Endothelial cell of umbilical vein (primary cell): ENCODE measurements around the gene HBQ1. TPM values are rescaled to one million over a fixed set of nuclear protein-coding genes. Genes with fewer than 3 reads are reported as not detected.
"Not testable (repeated sequence)": the region's sequence is repeated elsewhere in the genome, so short reads cannot be mapped to it uniquely, and the experiment has no call there.

Experiments
- BruUV-seq: library from RNA; stranded (reverse); fragments of 400-500 nt; replicated peaks from 2 replicates; lab custom pipeline; 2021; lab: Mats Ljungman, UMichigan
- CTCF ChIA-PET: fragments of 300-600, 350-600 bp; sonication (Branson Sonifier 250); formaldehyde crosslinking; loops from one replicate; lab custom pipeline; 2021; ENCODE audit warnings: antibody characterized with exemption, inconsistent platforms; lab: Charles Lee
- POLR2A ChIA-PET: fragments of 300-600, 350-600 bp; sonication (Branson Sonifier 250); formaldehyde crosslinking; loops from one replicate; lab custom pipeline; 2021; ENCODE audit warnings: antibody characterized with exemption, inconsistent platforms; lab: Charles Lee
- DNase-seq: peaks from one replicate; pipeline ENCODE4 v3.0.0-alpha.2; 2011; ENCODE audit warnings: low read depth, low spot score
- FAIRE-seq: peaks from 2 replicates; lab custom pipeline; 2011; peaks lifted over from hg19 to GRCh38; lab: Jason Lieb, UNC
- H2AFZ ChIP-seq: 2 replicates; pipeline ENCODE4 v1.6.0; 2012; ENCODE audit warnings: low read depth, low read length, control low read depth, inconsistent platforms
- H3K27ac ChIP-seq: 2 replicates; pipeline ENCODE4 v1.5.1; 2011; ENCODE audit warnings: low read depth, mild to moderate bottlenecking, control low read depth, low read length, moderate library complexity; ENCODE audit not compliant: insufficient read depth
- H3K27me3 ChIP-seq, 2 experiments: 2 replicates each; pipeline versions ENCODE4 v1.6.0 to v1.6.1; 2011; ENCODE audit warnings: low read length in 2 of 2, mixed read lengths in 1 of 2; ENCODE audit not compliant: control insufficient read depth in 2 of 2, insufficient read depth in 2 of 2
- H3K36me3 ChIP-seq, 2 experiments: 2 replicates in 1 of 2; 3 replicates in 1 of 2; pipeline ENCODE4 v1.5.1; 2011; ENCODE audit warnings: low read length in 2 of 2, mild to moderate bottlenecking in 1 of 2, moderate library complexity in 1 of 2; ENCODE audit not compliant: control insufficient read depth in 2 of 2, insufficient read depth in 2 of 2; ENCODE audit errors: extremely low read depth in 1 of 2
- H3K4me1 ChIP-seq: 3 replicates; pipeline ENCODE4 v1.5.1; 2011; ENCODE audit warnings: mild to moderate bottlenecking, low read length; ENCODE audit not compliant: control insufficient read depth, insufficient read depth; ENCODE audit errors: extremely low read depth
- H3K4me2 ChIP-seq: 2 replicates; pipeline ENCODE4 v1.6.1; 2011; ENCODE audit warnings: low read length, control low read depth, mixed read lengths; ENCODE audit not compliant: insufficient read depth
- H3K4me3 ChIP-seq, 3 experiments: fragments of 200-600 bp in 1 of 3; sonication (generic), shearing (Covaris generic) in 1 of 3; replicated peaks in 1 of 3; 2 replicates each; pipeline ENCODE4 v1.5.1; 2011 to 2016; ENCODE audit warnings: control low read depth in 3 of 3, low read length in 3 of 3, mild to moderate bottlenecking in 2 of 3, inconsistent platforms in 1 of 3, low read depth in 1 of 3, moderate library complexity in 1 of 3; ENCODE audit not compliant: insufficient read depth in 1 of 3
- H3K79me2 ChIP-seq: 2 replicates; pipeline ENCODE4 v1.6.0; 2012; ENCODE audit warnings: low read length, inconsistent platforms; ENCODE audit not compliant: control insufficient read depth, insufficient read depth
- H3K9ac ChIP-seq: replicated peaks from 2 replicates; pipeline ENCODE3; 2011; ENCODE audit warnings: low read length, control low read depth; ENCODE audit not compliant: insufficient read depth; ENCODE audit errors: extremely low read depth
- H3K9me1 ChIP-seq: replicated peaks from 3 replicates; pipeline ENCODE4 v1.6.0; 2011; ENCODE audit warnings: mild to moderate bottlenecking, low read length; ENCODE audit not compliant: control insufficient read depth, insufficient read depth; ENCODE audit errors: extremely low read depth
- H3K9me3 ChIP-seq: replicated peaks from 2 replicates; pipeline ENCODE4 v1.5.1; 2012; ENCODE audit warnings: low read length, inconsistent platforms; ENCODE audit not compliant: control insufficient read depth, insufficient read depth
- H4K20me1 ChIP-seq: replicated peaks from 2 replicates; pipeline ENCODE3; 2011; ENCODE audit warnings: mild to moderate bottlenecking, low read length; ENCODE audit not compliant: control insufficient read depth, insufficient read depth; ENCODE audit errors: extremely low read depth
- EZH2 ChIP-seq: IDR thresholded peaks from 2 replicates; pipeline ENCODE4 v1.6.1; 2012; ENCODE audit warnings: borderline replicate concordance, low read depth, mild to moderate bottlenecking, moderate library complexity, low read length, inconsistent platforms; ENCODE audit not compliant: severe bottlenecking
- FOS ChIP-seq: IDR thresholded peaks from 2 replicates; pipeline ENCODE4 v1.6.1; 2011; ENCODE audit warnings: mild to moderate bottlenecking, low read length, moderate library complexity, borderline replicate concordance; ENCODE audit not compliant: insufficient read depth
- GATA2 ChIP-seq: IDR thresholded peaks from 2 replicates; pipeline ENCODE4 v1.7.0; 2011; ENCODE audit warnings: low read depth, mild to moderate bottlenecking, moderate library complexity, mixed read lengths, low read length; ENCODE audit not compliant: insufficient read length, insufficient read depth
- MAX ChIP-seq: IDR thresholded peaks from 2 replicates; pipeline ENCODE4 v1.6.1; 2011; ENCODE audit not compliant: insufficient read depth, insufficient read length
- MYC ChIP-seq: IDR thresholded peaks from one replicate; pipeline ENCODE4 v1.6.1; 2011; ENCODE audit warnings: mild to moderate bottlenecking, low read depth, low read length
- POLR2A ChIP-seq: IDR thresholded peaks from 2 replicates; pipeline ENCODE4 v1.6.1; 2012; ENCODE audit warnings: low read depth, mild to moderate bottlenecking, control low read depth, low read length
- POLR2AphosphoS5 ChIP-seq: IDR thresholded peaks from 2 replicates; pipeline ENCODE4 v1.6.1; 2012; ENCODE audit warnings: low read depth, mild to moderate bottlenecking, control low read depth, low read length, moderate library complexity; ENCODE audit not compliant: insufficient read depth
- dilution Hi-C: fragments of 300-500 bp; cut with MboI; formaldehyde crosslinking; loops from one replicate; pipeline ENCODE4 v1.15.0; 2019; ENCODE audit warnings: low sequenced_read_pairs; ENCODE audit not compliant: extremely low pct_ligation_motif_present
- intact Hi-C: fragments of 100-400 bp; cut with micrococcal nuclease; formaldehyde crosslinking; loops from one replicate; pipeline ENCODE4 v1.10.0; 2022
- polyA plus RNA-seq, 4 experiments: library from polyadenylated mRNA; depleted of rRNA in 3 of 4; stranded (reverse) in 3 of 4; unstranded in 1 of 4; fragments of >200 nt; gene quantifications; 2 replicates each; pipeline versions ENCODE4 v1.2.1 to v1.2.3, GENCODE V29; 2011 to 2012; ENCODE audit warnings: missing spikeins in 1 of 4
- total RNA-seq: library from RNA; stranded (reverse); gene quantifications from 2 replicates; pipeline ENCODE4 v1.2.3, GENCODE V29; 2021
- TF ChIP-seq, protein P1 (sequence below), 2 donors: IDR thresholded peaks; 1 replicate in 1 of 2; 2 replicates in 1 of 2; pipeline ENCODE4 v1.5.1; 2011; ENCODE audit warnings: low read length in 2 of 2, mild to moderate bottlenecking in 2 of 2, moderate library complexity in 2 of 2, control low read depth in 1 of 2, inconsistent platforms in 1 of 2, low read depth in 1 of 2; ENCODE audit not compliant: insufficient read depth in 1 of 2; ENCODE audit errors: extremely low read depth in 1 of 2

Gene HBQ1
- total and polyA plus RNA-seq, 2 donors (not counting 3 experiments of a cell fraction or from before 2014, with no cell fraction given): 0.75 TPM; not detected in 1

- H4K20me1 ChIP-seq, H3K27ac ChIP-seq, H3K9ac ChIP-seq, H3K4me3 ChIP-seq, H3K9me3 ChIP-seq, H3K9me1 ChIP-seq, H3K4me1 ChIP-seq, H2AFZ ChIP-seq, H3K36me3 ChIP-seq, intact Hi-C loops, H3K4me2 ChIP-seq, CTCF ChIA-PET, POLR2A ChIA-PET, H3K79me2 ChIP-seq, dilution Hi-C loops, DNase-seq, BruUV-seq: not testable (repeated sequence)
- FAIRE-seq: peak; percentile 18
- H3K27me3 ChIP-seq: peaks cover 35 to 39% of the 10 kb centered on the region in 2 experiments
Measured at GRCh38 chr16:164134-164823, 16.0 kb upstream of the HBQ1 start.

GRCh38 chr16:164827-165538 lies 15.3 kb upstream of the HBQ1 start:
- Histone ChIP-seq H3K9me1 (no peaks in the 10 kb centered on the region), H3K4me2 (peak overlapping the region; percentile 29), H3K4me3 (no peak overlapping the region), H3K4me1 (no peaks in the 10 kb centered on the region), H4K20me1 (no peaks in the 10 kb centered on the region), H3K79me2 (no peaks in the 10 kb centered on the region), H3K9me3 (no peaks in the 10 kb centered on the region), H3K36me3 (no peaks in the 10 kb centered on the region), H3K27me3 (peaks cover 35 to 39% of the 10 kb centered on the region in 2 experiments), H3K9ac (no peak overlapping the region), H2AFZ (no peak overlapping the region), H3K27ac (no peak overlapping the region)
- intact Hi-C loops (no loop called here), dilution Hi-C loops (no loop called here)
- ChIA-PET CTCF (interaction anchor here (0.6 kb wide), 1 partner anchor 60 kb away, joined by 3 read pairs; no protein-coding TSS in a partner anchor), POLR2A (no interaction called here)
- FAIRE-seq (no peak), DNase-seq (no peak)
- TF ChIP-seq GATA2 (no peak), POLR2AphosphoS5 (no peak), FOS (no peak), MYC (no peak), POLR2A (no peak), MAX (no peak), EZH2 (no peak)
- TF ChIP-seq, protein P1, sequence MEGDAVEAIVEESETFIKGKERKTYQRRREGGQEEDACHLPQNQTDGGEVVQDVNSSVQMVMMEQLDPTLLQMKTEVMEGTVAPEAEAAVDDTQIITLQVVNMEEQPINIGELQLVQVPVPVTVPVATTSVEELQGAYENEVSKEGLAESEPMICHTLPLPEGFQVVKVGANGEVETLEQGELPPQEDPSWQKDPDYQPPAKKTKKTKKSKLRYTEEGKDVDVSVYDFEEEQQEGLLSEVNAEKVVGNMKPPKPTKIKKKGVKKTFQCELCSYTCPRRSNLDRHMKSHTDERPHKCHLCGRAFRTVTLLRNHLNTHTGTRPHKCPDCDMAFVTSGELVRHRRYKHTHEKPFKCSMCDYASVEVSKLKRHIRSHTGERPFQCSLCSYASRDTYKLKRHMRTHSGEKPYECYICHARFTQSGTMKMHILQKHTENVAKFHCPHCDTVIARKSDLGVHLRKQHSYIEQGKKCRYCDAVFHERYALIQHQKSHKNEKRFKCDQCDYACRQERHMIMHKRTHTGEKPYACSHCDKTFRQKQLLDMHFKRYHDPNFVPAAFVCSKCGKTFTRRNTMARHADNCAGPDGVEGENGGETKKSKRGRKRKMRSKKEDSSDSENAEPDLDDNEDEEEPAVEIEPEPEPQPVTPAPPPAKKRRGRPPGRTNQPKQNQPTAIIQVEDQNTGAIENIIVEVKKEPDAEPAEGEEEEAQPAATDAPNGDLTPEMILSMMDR (IDR thresholded peaks at IDR 0.05; ENCODE audit: extremely low read depth in 1 of 2, insufficient read depth in 1 of 2, low read depth in 1 of 2, low read length in 2 of 2): no peak
- BruUV-seq: no TSS peak
